Fibroblast of lung (primary cell): ENCODE data around the gene ESPN. TPM values are rescaled to one million over a fixed set of nuclear protein-coding genes. Genes with fewer than 3 reads are reported as not detected.

ENCODE experiments used
- DNase-seq, 2 donors: peaks; one replicate each; pipeline versions ENCODE4 v3.0.0 to v3.0.0-alpha.2; 2010; ENCODE audit warnings: low read depth in 2 of 2
- H2AFZ ChIP-seq: 2 replicates; pipeline ENCODE4 v1.5.1; 2012; ENCODE audit warnings: low read length, control low read depth, inconsistent platforms
- H3K27ac ChIP-seq: 2 replicates; pipeline ENCODE4 v1.5.1; 2011; ENCODE audit warnings: low read length, control low read depth; ENCODE audit not compliant: insufficient read depth
- H3K27me3 ChIP-seq: 2 replicates; pipeline ENCODE4 v1.5.1; 2011; ENCODE audit warnings: mild to moderate bottlenecking, low read length; ENCODE audit not compliant: control insufficient read depth, insufficient read depth
- H3K36me3 ChIP-seq: 2 replicates; pipeline ENCODE4 v1.5.1; 2011; ENCODE audit warnings: low read length; ENCODE audit not compliant: control insufficient read depth, insufficient read depth
- H3K4me1 ChIP-seq: 2 replicates; pipeline ENCODE4 v1.5.1; 2011; ENCODE audit warnings: low read length; ENCODE audit not compliant: control insufficient read depth, insufficient read depth; ENCODE audit errors: extremely low read depth
- H3K4me2 ChIP-seq: 2 replicates; pipeline ENCODE4 v1.5.1; 2011; ENCODE audit warnings: low read length, control low read depth; ENCODE audit not compliant: insufficient read depth; ENCODE audit errors: extremely low read depth
- H3K4me3 ChIP-seq, 4 experiments: fragments of 200-600 bp in 1 of 4; sonication (generic) in 1 of 4; replicated peaks in 1 of 4; 2 replicates each; pipeline ENCODE4 v1.5.1; 2011 to 2016; ENCODE audit warnings: low read length in 4 of 4, low read depth in 3 of 4, mild to moderate bottlenecking in 3 of 4, control low read depth in 2 of 4, inconsistent platforms in 1 of 4, mixed read lengths in 1 of 4; ENCODE audit not compliant: insufficient read depth in 1 of 4; ENCODE audit errors: control extremely low read depth in 1 of 4
- H3K79me2 ChIP-seq: 2 replicates; pipeline ENCODE4 v1.5.1; 2012; ENCODE audit warnings: mild to moderate bottlenecking, low read length, inconsistent platforms; ENCODE audit not compliant: control insufficient read depth, insufficient read depth
- H3K9ac ChIP-seq: 2 replicates; pipeline ENCODE4 v1.5.1; 2011; ENCODE audit warnings: mild to moderate bottlenecking, low read length, control low read depth; ENCODE audit not compliant: insufficient read depth
- H3K9me3 ChIP-seq: 2 replicates; pipeline ENCODE4 v1.5.1; 2012; ENCODE audit warnings: low read depth, low read length; ENCODE audit not compliant: control insufficient read depth, insufficient read depth
- H4K20me1 ChIP-seq: 2 replicates; pipeline ENCODE4 v1.5.1; 2011; ENCODE audit warnings: low read length; ENCODE audit not compliant: control insufficient read depth, insufficient read depth; ENCODE audit errors: extremely low read depth
- EZH2 ChIP-seq: IDR thresholded peaks from 2 replicates; pipeline ENCODE4 v1.5.1; 2012; ENCODE audit warnings: low read length, control low read depth, mild to moderate bottlenecking; ENCODE audit errors: missing control alignments
- polyA plus RNA-seq, 2 donors: library from polyadenylated mRNA; depleted of rRNA in 1 of 2; stranded (reverse) in 1 of 2; unstranded in 1 of 2; fragments of >200 nt; gene quantifications; 2 replicates each; pipeline ENCODE4 v1.2.1, GENCODE V29; 2011 to 2012; ENCODE audit warnings: missing spikeins in 1 of 2
- total RNA-seq: library from RNA; depleted of rRNA; stranded (reverse); fragments of >200 nt; gene quantifications from 2 replicates; pipeline ENCODE4 v1.2.1, GENCODE V29; 2014
- TF ChIP-seq, protein P1 (sequence below), 2 donors: IDR thresholded peaks in 1 of 2; conservative IDR thresholded peaks in 1 of 2; 1 replicate in 1 of 2; 2 replicates in 1 of 2; pipeline ENCODE4 v1.5.1; 2011 to 2012; ENCODE audit warnings: low read length in 2 of 2, control low read depth in 1 of 2, inconsistent platforms in 1 of 2, low read depth in 1 of 2, mild to moderate bottlenecking in 1 of 2

ESPN gene
- total and polyA plus RNA-seq, 2 donors (not counting 1 experiment from before 2014, with no cell fraction given) = not detected

- H3K27me3 ChIP-seq = no peaks in the 10 kb centered on the region
- DNase-seq = no peak
- no peak overlapping the region for H3K9ac ChIP-seq
- H4K20me1 ChIP-seq = no peaks in the 10 kb centered on the region
- H3K4me3 ChIP-seq = no peak overlapping the region
- no peaks in the 10 kb centered on the region for H3K79me2 ChIP-seq
- H3K27ac ChIP-seq = no peak overlapping the region
- no peak overlapping the region for H2AFZ ChIP-seq
- no peaks in the 10 kb centered on the region for H3K36me3 ChIP-seq
- no peaks in the 10 kb centered on the region for H3K4me1 ChIP-seq
- TF ChIP-seq EZH2 = no peak
- TF ChIP-seq, protein P1, sequence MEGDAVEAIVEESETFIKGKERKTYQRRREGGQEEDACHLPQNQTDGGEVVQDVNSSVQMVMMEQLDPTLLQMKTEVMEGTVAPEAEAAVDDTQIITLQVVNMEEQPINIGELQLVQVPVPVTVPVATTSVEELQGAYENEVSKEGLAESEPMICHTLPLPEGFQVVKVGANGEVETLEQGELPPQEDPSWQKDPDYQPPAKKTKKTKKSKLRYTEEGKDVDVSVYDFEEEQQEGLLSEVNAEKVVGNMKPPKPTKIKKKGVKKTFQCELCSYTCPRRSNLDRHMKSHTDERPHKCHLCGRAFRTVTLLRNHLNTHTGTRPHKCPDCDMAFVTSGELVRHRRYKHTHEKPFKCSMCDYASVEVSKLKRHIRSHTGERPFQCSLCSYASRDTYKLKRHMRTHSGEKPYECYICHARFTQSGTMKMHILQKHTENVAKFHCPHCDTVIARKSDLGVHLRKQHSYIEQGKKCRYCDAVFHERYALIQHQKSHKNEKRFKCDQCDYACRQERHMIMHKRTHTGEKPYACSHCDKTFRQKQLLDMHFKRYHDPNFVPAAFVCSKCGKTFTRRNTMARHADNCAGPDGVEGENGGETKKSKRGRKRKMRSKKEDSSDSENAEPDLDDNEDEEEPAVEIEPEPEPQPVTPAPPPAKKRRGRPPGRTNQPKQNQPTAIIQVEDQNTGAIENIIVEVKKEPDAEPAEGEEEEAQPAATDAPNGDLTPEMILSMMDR (conservative IDR thresholded peaks at IDR 0.05 in 1 of 2, IDR thresholded peaks at IDR 0.05 in 1 of 2; ENCODE audit: low read depth in 1 of 2, low read length in 2 of 2) = no peak
- H3K9me3 ChIP-seq = no peaks in the 10 kb centered on the region
- H3K4me2 ChIP-seq = no peak overlapping the region
Measured at GRCh38 chr1:6467224-6467623, 42.6 kb downstream of the ESPN start.

DNA sequence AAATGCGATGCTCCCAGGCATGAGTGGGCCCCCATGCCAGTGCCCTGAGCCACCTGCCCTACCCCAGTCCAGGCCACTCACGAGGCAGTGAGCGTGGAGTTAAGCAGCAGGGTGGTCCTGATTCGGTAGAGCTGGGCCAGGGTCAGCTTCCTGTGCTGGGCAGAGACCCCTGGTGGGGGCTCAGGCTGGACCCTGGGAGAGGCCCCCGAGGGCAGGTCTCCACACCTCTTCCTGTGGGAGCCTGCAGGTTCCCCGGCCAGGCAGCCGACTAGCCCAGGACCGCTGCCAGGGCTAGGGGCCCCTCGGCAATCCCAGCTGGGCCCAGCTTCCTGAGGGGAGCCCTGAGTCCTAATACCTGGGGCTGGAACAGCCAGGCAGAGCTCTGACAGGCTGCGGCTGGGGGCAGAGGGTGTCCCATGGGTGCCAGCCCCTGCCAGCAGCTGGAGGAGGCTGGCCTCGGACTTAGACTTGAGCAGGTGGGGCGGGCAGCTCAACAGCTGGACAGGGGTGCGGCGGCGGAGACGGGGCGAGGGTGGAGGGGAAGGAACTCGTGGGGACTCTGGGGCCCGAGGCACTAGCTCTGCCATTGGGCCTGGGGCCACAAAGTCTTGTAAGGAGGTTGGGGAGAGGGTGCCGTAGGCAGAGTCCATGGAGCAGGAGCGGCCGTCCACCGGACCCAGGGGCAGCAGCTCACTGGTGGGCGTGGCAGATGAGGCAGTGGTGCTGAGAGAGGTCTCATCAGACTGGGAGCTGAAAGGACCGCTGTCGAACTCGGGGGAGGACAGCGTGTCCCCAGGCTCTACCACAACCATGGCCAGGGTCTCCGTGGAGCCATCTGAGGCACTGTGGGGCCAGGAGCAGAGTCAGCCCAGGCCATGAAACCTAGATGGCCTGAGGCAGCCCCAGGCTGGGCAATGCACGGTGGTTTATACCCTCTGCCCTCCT is 43.4 kb downstream of the ESPN start:
- Histone ChIP-seq H3K9me3 (no peaks in the 10 kb centered on the region), H3K4me1 (no peaks in the 10 kb centered on the region), H3K4me2 (no peak overlapping the region), H3K27me3 (no peaks in the 10 kb centered on the region), H3K27ac (no peak overlapping the region), H3K4me3 (no peak overlapping the region), H3K36me3 (no peaks in the 10 kb centered on the region), H4K20me1 (no peaks in the 10 kb centered on the region), H3K79me2 (no peaks in the 10 kb centered on the region), H3K9ac (no peak overlapping the region), H2AFZ (no peak overlapping the region)
- TF ChIP-seq, protein P1 (conservative IDR thresholded peaks at IDR 0.05 in 1 of 2, IDR thresholded peaks at IDR 0.05 in 1 of 2; ENCODE audit: low read depth in 1 of 2, low read length in 2 of 2) = no peak
- TF ChIP-seq EZH2 = no peak
- DNase-seq = no peak

- Histone ChIP-seq H3K9me3 (no peaks in the 10 kb centered on the region), H3K27ac (no peak overlapping the region), H3K4me1 (no peaks in the 10 kb centered on the region), H3K9ac (no peak overlapping the region), H3K36me3 (no peaks in the 10 kb centered on the region), H2AFZ (no peak overlapping the region), H3K4me2 (no peak overlapping the region), H3K4me3 (no peak overlapping the region), H4K20me1 (no peaks in the 10 kb centered on the region), H3K79me2 (no peaks in the 10 kb centered on the region), H3K27me3 (no peaks in the 10 kb centered on the region)
- no peak for DNase-seq
- TF ChIP-seq EZH2 = no peak
- TF ChIP-seq, protein P1 (conservative IDR thresholded peaks at IDR 0.05 in 1 of 2, IDR thresholded peaks at IDR 0.05 in 1 of 2; ENCODE audit: low read depth in 1 of 2, low read length in 2 of 2) = no peak
Measured at GRCh38 chr1:6468729-6469461, 44.3 kb downstream of the ESPN start.
